H9 (cell line): ENCODE results near the gene GNLY. TPM values are rescaled to one million over a fixed set of nuclear protein-coding genes. Genes with fewer than 3 reads are reported as not detected.
A peak's percentile ranks its signal among the peaks of the same experiment; 100 is the strongest.

ENCODE experiments used
- DNase-seq: peaks from one replicate; pipeline ENCODE4 v3.0.0-alpha.2; 2017
- H2AFZ ChIP-seq: one replicate; pipeline ENCODE4 v1.6.1; 2013; ENCODE audit warnings: mild to moderate bottlenecking, low read length, control low read depth, moderate library complexity
- H2AK5ac ChIP-seq: 2 replicates; pipeline ENCODE4 v1.6.1; 2013; ENCODE audit warnings: low read length, control low read depth, mixed read lengths; ENCODE audit not compliant: insufficient read length
- H2BK120ac ChIP-seq: one replicate; pipeline ENCODE4 v1.6.1; 2013; ENCODE audit warnings: low read depth, mild to moderate bottlenecking, low read length, control low read depth, inconsistent platforms; ENCODE audit not compliant: poor library complexity, severe bottlenecking
- H2BK12ac ChIP-seq: 2 replicates; pipeline ENCODE4 v1.6.1; 2013; ENCODE audit warnings: low read length, control low read depth, mixed read lengths, low read depth; ENCODE audit not compliant: insufficient read length
- H2BK15ac ChIP-seq: 2 replicates; pipeline ENCODE4 v1.6.1; 2013; ENCODE audit warnings: low read depth, low read length, control low read depth
- H2BK20ac ChIP-seq: one replicate; pipeline ENCODE4 v1.6.1; 2013; ENCODE audit warnings: low read depth, mild to moderate bottlenecking, low read length, control low read depth, inconsistent platforms; ENCODE audit not compliant: poor library complexity, severe bottlenecking
- H2BK5ac ChIP-seq: 2 replicates; pipeline ENCODE4 v1.6.1; 2013; ENCODE audit warnings: low read length, control low read depth, mixed read lengths; ENCODE audit not compliant: insufficient read length
- H3K14ac ChIP-seq: 2 replicates; pipeline ENCODE4 v1.6.1; 2013; ENCODE audit warnings: low read length, control low read depth; ENCODE audit not compliant: insufficient read depth
- H3K18ac ChIP-seq: 2 replicates; pipeline ENCODE4 v1.6.1; 2013; ENCODE audit warnings: low read depth, mild to moderate bottlenecking, mixed read lengths, low read length, control low read depth; ENCODE audit not compliant: insufficient read length
- H3K23ac ChIP-seq: 2 replicates; pipeline ENCODE4 v1.6.1; 2013; ENCODE audit warnings: low read length, control low read depth, mixed read lengths, low read depth; ENCODE audit not compliant: insufficient read length
- H3K23me2 ChIP-seq: 2 replicates; pipeline ENCODE4 v1.6.1; 2013; ENCODE audit warnings: low read depth, mild to moderate bottlenecking, mixed read lengths, low read length, control low read depth; ENCODE audit not compliant: insufficient read length, poor library complexity, severe bottlenecking
- H3K27ac ChIP-seq: 2 replicates; pipeline ENCODE4 v1.5.1; 2013; ENCODE audit warnings: low read length, control low read depth, mixed read lengths, low read depth; ENCODE audit not compliant: insufficient read length
- H3K27me3 ChIP-seq: 2 replicates; pipeline ENCODE4 v1.6.1; 2013; ENCODE audit warnings: low read length, control low read depth, inconsistent platforms; ENCODE audit not compliant: insufficient read depth
- H3K4ac ChIP-seq: 2 replicates; pipeline ENCODE4 v1.6.1; 2013; ENCODE audit warnings: low read depth, mild to moderate bottlenecking, control low read depth, inconsistent platforms, low read length, moderate library complexity
- H3K4me1 ChIP-seq: 2 replicates; pipeline ENCODE4 v1.6.1; 2013; ENCODE audit warnings: low read length, control low read depth, inconsistent platforms; ENCODE audit not compliant: insufficient read depth
- H3K4me2 ChIP-seq: 2 replicates; pipeline ENCODE4 v1.6.1; 2013; ENCODE audit warnings: low read length, control low read depth, mixed read lengths; ENCODE audit not compliant: insufficient read length, insufficient read depth
- H3K56ac ChIP-seq: 2 replicates; pipeline ENCODE4 v1.6.1; 2013; ENCODE audit warnings: low read depth, mild to moderate bottlenecking, mixed read lengths, low read length, control low read depth; ENCODE audit not compliant: insufficient read length
- H3K79me1 ChIP-seq: 2 replicates; pipeline ENCODE4 v1.6.1; 2013; ENCODE audit warnings: low read depth, mild to moderate bottlenecking, moderate library complexity, low read length, control low read depth, inconsistent platforms; ENCODE audit not compliant: insufficient read depth, poor library complexity, severe bottlenecking
- H3K79me2 ChIP-seq: 2 replicates; pipeline ENCODE4 v1.6.1; 2013; ENCODE audit warnings: low read length, control low read depth, inconsistent platforms; ENCODE audit not compliant: insufficient read depth
- H3K9ac ChIP-seq: 2 replicates; pipeline ENCODE4 v1.6.1; 2013; ENCODE audit warnings: low read length, control low read depth, mixed read lengths; ENCODE audit not compliant: insufficient read length; ENCODE audit errors: extremely low read depth
- H3K9me3 ChIP-seq: one replicate; pipeline ENCODE4 v1.6.1; 2013; ENCODE audit warnings: low read depth, low read length, inconsistent platforms; ENCODE audit not compliant: control insufficient read depth
- H3T11ph ChIP-seq: one replicate; pipeline ENCODE4 v1.6.1; 2013; ENCODE audit warnings: mild to moderate bottlenecking, low read length, control low read depth, inconsistent platforms
- H4K20me1 ChIP-seq: one replicate; pipeline ENCODE4 v1.6.1; 2013; ENCODE audit not compliant: control insufficient read depth, insufficient read length, insufficient read depth
- H4K5ac ChIP-seq: 2 replicates; pipeline ENCODE4 v1.6.1; 2013; ENCODE audit warnings: low read depth, mild to moderate bottlenecking, mixed read lengths, low read length, control low read depth; ENCODE audit not compliant: insufficient read length
- H4K8ac ChIP-seq: replicated peaks from 2 replicates; pipeline ENCODE4 v1.6.1; 2013; ENCODE audit warnings: low read length, control low read depth, mixed read lengths, low read depth; ENCODE audit not compliant: insufficient read length
- H4K91ac ChIP-seq: 2 replicates; pipeline ENCODE4 v1.6.1; 2013; ENCODE audit warnings: low read depth, mild to moderate bottlenecking, moderate library complexity, mixed read lengths, low read length, control low read depth; ENCODE audit not compliant: insufficient read length
- H3K27ac Mint-ChIP-seq, 3 experiments: 2 replicates in 2 of 3; 3 replicates in 1 of 3; pipeline ENCODE4 v1.8.0; 2020 to 2021; ENCODE audit warnings: mixed read lengths in 3 of 3, mild to moderate bottlenecking in 1 of 3, moderate library complexity in 1 of 3
- H3K27me3 Mint-ChIP-seq: 2 replicates; pipeline ENCODE4 v1.8.0; 2021; ENCODE audit warnings: low read depth, mild to moderate bottlenecking, moderate library complexity, mixed read lengths
- H3K36me3 Mint-ChIP-seq, 3 experiments: 2 replicates in 2 of 3; 3 replicates in 1 of 3; pipeline ENCODE4 v1.8.0; 2020 to 2021; ENCODE audit warnings: low read depth in 3 of 3, mixed read lengths in 3 of 3; ENCODE audit not compliant: insufficient read depth in 1 of 3
- H3K4me1 Mint-ChIP-seq, 2 experiments: 2 replicates each; pipeline ENCODE4 v1.8.0; 2020; ENCODE audit warnings: mixed read lengths in 2 of 2
- H3K4me3 Mint-ChIP-seq, 2 experiments: 2 replicates in 1 of 2; 3 replicates in 1 of 2; pipeline ENCODE4 v1.8.0; 2020 to 2021; ENCODE audit warnings: mild to moderate bottlenecking in 2 of 2, mixed read lengths in 2 of 2, moderate library complexity in 1 of 2
- H3K9me3 Mint-ChIP-seq, 2 experiments: 2 replicates in 1 of 2; 3 replicates in 1 of 2; pipeline ENCODE4 v1.8.0; 2020; ENCODE audit warnings: mild to moderate bottlenecking in 2 of 2, mixed read lengths in 2 of 2, moderate library complexity in 1 of 2
- WGBS: extraction: QIAGEN DNeasy Blood & Tissue Kit; methylation state at CpG from one replicate; pipeline ENCODE4 v1.1.7; 2013; ENCODE audit warnings: missing lambda C conversion rate, low lambda C conversion rate, mixed read lengths; ENCODE audit not compliant: insufficient read length; ENCODE audit errors: extremely low coverage; 5-methylcytosine and 5-hydroxymethylcytosine counted together
- total RNA-seq: library from RNA; stranded (reverse); gene quantifications from 2 replicates; pipeline ENCODE4 v1.2.1, GENCODE V29; 2021
- TF ChIP-seq, protein P1 (sequence below): fragments of 200-600 bp; sonication (generic); conservative IDR thresholded peaks from 3 replicates; pipeline ENCODE4 v1.8.0; 2021; ENCODE audit warnings: antibody characterized with exemption, mild to moderate bottlenecking

The GNLY gene
- total RNA-seq, 1 experiment from 2014 or later, result not detected

DNA sequence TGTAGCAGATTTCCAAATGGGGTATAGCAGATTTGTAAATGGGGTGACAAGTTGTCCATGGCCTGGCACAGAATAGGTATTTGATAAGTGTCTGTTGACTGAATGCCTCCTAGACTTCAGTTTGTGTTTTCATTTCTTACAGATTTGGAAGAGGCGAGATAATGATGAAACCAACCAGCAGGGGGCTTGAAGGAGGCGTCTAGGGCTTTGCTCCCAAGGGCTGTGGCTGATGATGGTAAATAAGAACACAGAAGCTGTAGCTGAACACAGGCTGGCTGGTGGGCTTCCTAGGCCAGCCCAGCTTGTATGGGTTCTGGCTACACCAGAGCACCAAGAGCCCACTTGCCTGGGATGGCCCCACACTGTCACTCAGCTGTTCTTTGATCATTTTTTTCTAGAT is 45.5 kb upstream of the GNLY start:
- TF ChIP-seq, protein P1, sequence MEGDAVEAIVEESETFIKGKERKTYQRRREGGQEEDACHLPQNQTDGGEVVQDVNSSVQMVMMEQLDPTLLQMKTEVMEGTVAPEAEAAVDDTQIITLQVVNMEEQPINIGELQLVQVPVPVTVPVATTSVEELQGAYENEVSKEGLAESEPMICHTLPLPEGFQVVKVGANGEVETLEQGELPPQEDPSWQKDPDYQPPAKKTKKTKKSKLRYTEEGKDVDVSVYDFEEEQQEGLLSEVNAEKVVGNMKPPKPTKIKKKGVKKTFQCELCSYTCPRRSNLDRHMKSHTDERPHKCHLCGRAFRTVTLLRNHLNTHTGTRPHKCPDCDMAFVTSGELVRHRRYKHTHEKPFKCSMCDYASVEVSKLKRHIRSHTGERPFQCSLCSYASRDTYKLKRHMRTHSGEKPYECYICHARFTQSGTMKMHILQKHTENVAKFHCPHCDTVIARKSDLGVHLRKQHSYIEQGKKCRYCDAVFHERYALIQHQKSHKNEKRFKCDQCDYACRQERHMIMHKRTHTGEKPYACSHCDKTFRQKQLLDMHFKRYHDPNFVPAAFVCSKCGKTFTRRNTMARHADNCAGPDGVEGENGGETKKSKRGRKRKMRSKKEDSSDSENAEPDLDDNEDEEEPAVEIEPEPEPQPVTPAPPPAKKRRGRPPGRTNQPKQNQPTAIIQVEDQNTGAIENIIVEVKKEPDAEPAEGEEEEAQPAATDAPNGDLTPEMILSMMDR, result peak; percentile 52
- no peak overlapping the region for H3K27ac Mint-ChIP-seq
- no peaks in the 10 kb centered on the region; the same call in 1 of the 2 replicates for H3K27me3 Mint-ChIP-seq
- Histone ChIP-seq H3K23me2 (no peaks in the 10 kb centered on the region), H3K14ac (no peak overlapping the region), H2AFZ (no peak overlapping the region), H2BK20ac (no peak overlapping the region), H2AK5ac (no peak overlapping the region), H3K27ac (no peak overlapping the region), H4K20me1 (no peaks in the 10 kb centered on the region), H3K79me2 (no peaks in the 10 kb centered on the region), H3K56ac (no peak overlapping the region), H3K9me3 (no peaks in the 10 kb centered on the region), H2BK5ac (no peak overlapping the region), H3K4ac (no peak overlapping the region), H3K9ac (no peak overlapping the region), H4K5ac (no peak overlapping the region), H3K18ac (no peak overlapping the region), H3K27me3 (no peaks in the 10 kb centered on the region), H2BK120ac (no peak overlapping the region), H4K8ac (no peak overlapping the region), H2BK15ac (no peak overlapping the region), H2BK12ac (no peak overlapping the region), H3T11ph (no peak overlapping the region), H3K4me2 (no peak overlapping the region), H3K4me1 (no peaks in the 10 kb centered on the region), H3K23ac (no peak overlapping the region), H3K79me1 (no peaks in the 10 kb centered on the region), H4K91ac (no peak overlapping the region)
- H3K4me1 Mint-ChIP-seq, result no peaks in the 10 kb centered on the region
- H3K9me3 Mint-ChIP-seq, result no peaks in the 10 kb centered on the region
- H3K4me3 Mint-ChIP-seq, result no peak overlapping the region
- DNase-seq, result no peak
- WGBS, result no CpG with 5 or more reads among the region's 2 CpGs
- peaks cover 36 to 88% (median 76%) of the 10 kb centered on the region in 3 experiments; a peak in 6 of 7 replicates for H3K36me3 Mint-ChIP-seq
